Measurements from ENCODE around the gene ENPP3. TPM values are rescaled to one million over a fixed set of nuclear protein-coding genes. Genes with fewer than 3 reads are reported as not detected.

ENPP3 gene
- total RNA-seq, 2 donors from 2014 or later, result not detected

- no peak for DNase-seq
- Mint-ChIP-seq H3K27me3 (ENCODE audit: insufficient read depth) (no peaks in the 10 kb centered on the region), H3K9me3 (no peaks in the 10 kb centered on the region), H3K4me1 (no peaks in the 10 kb centered on the region), H3K36me3 (ENCODE audit: low read depth) (no peaks in the 10 kb centered on the region), H3K4me3 (no peak overlapping the region), H3K27ac (no peak overlapping the region)
- WGBS, 2 experiments (ENCODE audit: insufficient coverage in 1 of 2, insufficient read length in 1 of 2), result 93 to 94% methylated on average over 1 to 3 of the region's 3 CpGs
- no peaks in the 10 kb centered on the region for H3K27me3 ChIP-seq (ENCODE audit: control insufficient read depth, insufficient read depth, low read length, poor library complexity, severe bottlenecking)
- TF ChIP-seq, protein P1, sequence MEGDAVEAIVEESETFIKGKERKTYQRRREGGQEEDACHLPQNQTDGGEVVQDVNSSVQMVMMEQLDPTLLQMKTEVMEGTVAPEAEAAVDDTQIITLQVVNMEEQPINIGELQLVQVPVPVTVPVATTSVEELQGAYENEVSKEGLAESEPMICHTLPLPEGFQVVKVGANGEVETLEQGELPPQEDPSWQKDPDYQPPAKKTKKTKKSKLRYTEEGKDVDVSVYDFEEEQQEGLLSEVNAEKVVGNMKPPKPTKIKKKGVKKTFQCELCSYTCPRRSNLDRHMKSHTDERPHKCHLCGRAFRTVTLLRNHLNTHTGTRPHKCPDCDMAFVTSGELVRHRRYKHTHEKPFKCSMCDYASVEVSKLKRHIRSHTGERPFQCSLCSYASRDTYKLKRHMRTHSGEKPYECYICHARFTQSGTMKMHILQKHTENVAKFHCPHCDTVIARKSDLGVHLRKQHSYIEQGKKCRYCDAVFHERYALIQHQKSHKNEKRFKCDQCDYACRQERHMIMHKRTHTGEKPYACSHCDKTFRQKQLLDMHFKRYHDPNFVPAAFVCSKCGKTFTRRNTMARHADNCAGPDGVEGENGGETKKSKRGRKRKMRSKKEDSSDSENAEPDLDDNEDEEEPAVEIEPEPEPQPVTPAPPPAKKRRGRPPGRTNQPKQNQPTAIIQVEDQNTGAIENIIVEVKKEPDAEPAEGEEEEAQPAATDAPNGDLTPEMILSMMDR (conservative IDR thresholded peaks at IDR 0.05), result no peak
- no peak overlapping the region for H3K4me3 ChIP-seq (ENCODE audit: low read length)
- no peaks in the 10 kb centered on the region for H3K4me1 ChIP-seq (ENCODE audit: control insufficient read depth, insufficient read depth, low read length)
- no peak overlapping the region for H3K27ac ChIP-seq (ENCODE audit: low read depth, low read length)
- no peak overlapping the region for H3K9ac ChIP-seq (ENCODE audit: extremely low read depth, low read length, poor library complexity, severe bottlenecking)
- no peaks in the 10 kb centered on the region for H3K9me3 ChIP-seq (ENCODE audit: control insufficient read depth, low read length)
- H3K36me3 ChIP-seq (ENCODE audit: control insufficient read depth, insufficient read depth, low read length), result no peaks in the 10 kb centered on the region
Measured at GRCh38 chr6:131654326-131654725, 17.2 kb downstream of the ENPP3 start.

- Histone ChIP-seq H3K27me3 (ENCODE audit: control insufficient read depth, insufficient read depth, low read length, poor library complexity, severe bottlenecking) (no peaks in the 10 kb centered on the region), H3K36me3 (ENCODE audit: control insufficient read depth, insufficient read depth, low read length) (no peaks in the 10 kb centered on the region), H3K9me3 (ENCODE audit: control insufficient read depth, low read length) (no peaks in the 10 kb centered on the region), H3K4me1 (ENCODE audit: control insufficient read depth, insufficient read depth, low read length) (no peaks in the 10 kb centered on the region), H3K4me3 (ENCODE audit: low read length) (no peak overlapping the region), H3K27ac (ENCODE audit: low read depth, low read length) (no peak overlapping the region), H3K9ac (ENCODE audit: extremely low read depth, low read length, poor library complexity, severe bottlenecking) (no peak overlapping the region)
- H3K4me1 Mint-ChIP-seq, result no peaks in the 10 kb centered on the region
- H3K4me3 Mint-ChIP-seq, result no peak overlapping the region
- H3K27me3 Mint-ChIP-seq (ENCODE audit: insufficient read depth), result no peaks in the 10 kb centered on the region
- H3K9me3 Mint-ChIP-seq, result no peaks in the 10 kb centered on the region
- H3K36me3 Mint-ChIP-seq (ENCODE audit: low read depth), result no peaks in the 10 kb centered on the region
- DNase-seq, result no peak
- WGBS, 2 experiments (ENCODE audit: insufficient coverage in 1 of 2, insufficient read length in 1 of 2), result 81 to 100% methylated on average over 2 to 3 of the region's 3 CpGs
- H3K27ac Mint-ChIP-seq, result no peak overlapping the region
- TF ChIP-seq, protein P1 (conservative IDR thresholded peaks at IDR 0.05), result no peak
Measured at GRCh38 chr6:131655387-131655786, 18.3 kb downstream of the ENPP3 start.

GRCh38 chr6:131655951-131656350, 18.8 kb downstream of the ENPP3 start:
- no peaks in the 10 kb centered on the region for H3K27me3 Mint-ChIP-seq (ENCODE audit: insufficient read depth)
- no peaks in the 10 kb centered on the region for H3K4me1 ChIP-seq (ENCODE audit: control insufficient read depth, insufficient read depth, low read length)
- TF ChIP-seq, protein P1 (conservative IDR thresholded peaks at IDR 0.05), result peak; percentile 32
- H3K9me3 ChIP-seq (ENCODE audit: control insufficient read depth, low read length), result no peaks in the 10 kb centered on the region
- WGBS, 2 experiments (ENCODE audit: insufficient coverage in 1 of 2, insufficient read length in 1 of 2), result 71 to 89% methylated on average over 1 of the region's 2 CpGs
- H3K27ac ChIP-seq (ENCODE audit: low read depth, low read length), result no peak overlapping the region
- H3K9me3 Mint-ChIP-seq, result no peaks in the 10 kb centered on the region
- no peak overlapping the region for H3K27ac Mint-ChIP-seq
- no peak for DNase-seq
- H3K36me3 Mint-ChIP-seq (ENCODE audit: low read depth), result no peaks in the 10 kb centered on the region
- no peaks in the 10 kb centered on the region for H3K4me1 Mint-ChIP-seq
- H3K9ac ChIP-seq (ENCODE audit: extremely low read depth, low read length, poor library complexity, severe bottlenecking), result no peak overlapping the region
- H3K4me3 Mint-ChIP-seq, result no peak overlapping the region
- H3K36me3 ChIP-seq (ENCODE audit: control insufficient read depth, insufficient read depth, low read length), result no peaks in the 10 kb centered on the region
- no peak overlapping the region for H3K4me3 ChIP-seq (ENCODE audit: low read length)
- no peaks in the 10 kb centered on the region for H3K27me3 ChIP-seq (ENCODE audit: control insufficient read depth, insufficient read depth, low read length, poor library complexity, severe bottlenecking)
